ENCODE measurements around the gene GIT2.

DNA sequence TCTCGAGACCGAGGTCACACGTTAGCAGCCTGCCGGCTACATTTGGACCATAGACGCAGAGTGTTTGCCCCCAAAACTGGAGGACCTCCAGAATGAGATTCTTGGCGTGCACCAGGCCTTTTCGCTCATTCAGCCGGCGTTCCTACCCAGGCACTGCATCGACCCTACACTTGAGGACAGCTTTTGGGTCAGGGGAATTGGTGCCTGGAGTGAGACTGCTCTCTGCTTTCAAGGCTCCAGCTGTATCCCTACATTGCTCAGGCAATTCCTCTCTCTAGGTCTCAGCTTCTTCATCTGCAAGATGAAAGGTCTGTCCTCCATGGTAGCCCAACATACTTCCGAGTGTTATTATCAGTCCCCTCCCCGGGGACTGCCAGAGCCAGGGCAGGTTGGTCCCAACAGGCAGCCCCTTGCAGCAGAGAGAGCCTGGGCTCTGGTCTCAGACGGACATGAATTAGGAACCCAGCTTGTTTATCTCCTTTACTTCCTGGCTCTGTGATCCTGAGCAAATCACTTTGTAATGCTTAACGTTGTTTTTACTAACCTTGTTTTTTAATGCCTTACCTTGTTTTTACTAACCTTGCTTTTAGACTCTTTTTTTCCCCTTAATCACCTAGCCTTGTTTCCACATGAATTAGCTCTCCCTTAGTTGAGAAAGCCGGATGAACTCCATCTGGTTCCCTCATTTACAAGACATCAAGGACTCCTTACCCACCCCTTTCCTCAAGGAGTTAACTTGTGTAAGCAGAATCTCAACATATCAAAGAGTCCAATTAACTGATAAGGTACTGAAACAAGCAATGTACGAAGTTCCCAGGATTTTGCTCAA is 95.2 kb downstream of the GIT2 start:
- TF ChIP-seq, protein P1, sequence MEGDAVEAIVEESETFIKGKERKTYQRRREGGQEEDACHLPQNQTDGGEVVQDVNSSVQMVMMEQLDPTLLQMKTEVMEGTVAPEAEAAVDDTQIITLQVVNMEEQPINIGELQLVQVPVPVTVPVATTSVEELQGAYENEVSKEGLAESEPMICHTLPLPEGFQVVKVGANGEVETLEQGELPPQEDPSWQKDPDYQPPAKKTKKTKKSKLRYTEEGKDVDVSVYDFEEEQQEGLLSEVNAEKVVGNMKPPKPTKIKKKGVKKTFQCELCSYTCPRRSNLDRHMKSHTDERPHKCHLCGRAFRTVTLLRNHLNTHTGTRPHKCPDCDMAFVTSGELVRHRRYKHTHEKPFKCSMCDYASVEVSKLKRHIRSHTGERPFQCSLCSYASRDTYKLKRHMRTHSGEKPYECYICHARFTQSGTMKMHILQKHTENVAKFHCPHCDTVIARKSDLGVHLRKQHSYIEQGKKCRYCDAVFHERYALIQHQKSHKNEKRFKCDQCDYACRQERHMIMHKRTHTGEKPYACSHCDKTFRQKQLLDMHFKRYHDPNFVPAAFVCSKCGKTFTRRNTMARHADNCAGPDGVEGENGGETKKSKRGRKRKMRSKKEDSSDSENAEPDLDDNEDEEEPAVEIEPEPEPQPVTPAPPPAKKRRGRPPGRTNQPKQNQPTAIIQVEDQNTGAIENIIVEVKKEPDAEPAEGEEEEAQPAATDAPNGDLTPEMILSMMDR (IDR thresholded peaks at IDR 0.05), result no peak
- no peak for TF ChIP-seq POLR2A (IDR thresholded peaks at IDR 0.05)

Measured in esophagus squamous epithelium (tissue), 4 donors.